H1 (cell line): ENCODE measurements around the gene MORN5. TPM values are rescaled to one million over a fixed set of nuclear protein-coding genes. Genes with fewer than 3 reads are reported as not detected.

ENCODE experiments used
- CHD7 ChIP-seq: fragments of 300-600 bp; sonication (generic); IDR thresholded peaks from 2 replicates; pipeline ENCODE4 v1.7.1; 2012; ENCODE audit warnings: low read length, moderate library complexity, mild to moderate bottlenecking, inconsistent platforms; ENCODE audit not compliant: insufficient replicate concordance
- TAF7 ChIP-seq: optimal IDR thresholded peaks from 2 replicates; pipeline ENCODE3; 2011; ENCODE audit warnings: low read depth, mild to moderate bottlenecking, inconsistent platforms, low read length, moderate library complexity, borderline replicate concordance
- polyA plus RNA-seq, 7 experiments: library from polyadenylated mRNA; depleted of rRNA in 3 of 7; stranded (reverse) in 5 of 7; unstranded in 2 of 7; fragments of >200 nt in 5 of 7; fragments of 200-250 nt in 2 of 7; gene quantifications; 1 replicate in 5 of 7; 2 replicates in 1 of 7; 4 replicates in 1 of 7; pipeline versions ENCODE4 v1.2.1 to v1.2.3, GENCODE V29; 2011 to 2013; ENCODE audit warnings: missing spikeins in 2 of 7, mixed read lengths in 2 of 7
- total RNA-seq: library from RNA; stranded (reverse); fragmentation: NEBNext Ultra II Directional; extraction: Animal tissue kit (Norgen Biotek cat#: 25700); gene quantifications from 2 replicates; pipeline ENCODE4 v1.2.1, GENCODE V29; 2021

The MORN5 gene
- total and polyA plus RNA-seq, 2 of the 8 experiments (the other 6 are each of a cell fraction or from before 2014, with no cell fraction given), result not detected

GRCh38 chr9:122119721-122120120, 40.0 kb upstream of the MORN5 start (continued):
- no peak for TF ChIP-seq CHD7
- TF ChIP-seq TAF7, result no peak
